HL-60 (cell line): Measurements from ENCODE around the gene DIAPH1.

ENCODE experiments used
- DNase-seq, 2 experiments: peaks; one replicate each; pipeline ENCODE4 v3.0.0-alpha.2; 2010 to 2020; ENCODE audit warnings: low read depth in 1 of 2, low spot score in 1 of 2
- H3K27ac ChIP-seq: fragments of 250-450 bp; sonication (Bioruptor Pico); replicated peaks from 2 replicates; pipeline ENCODE4 v1.5.1; 2020; ENCODE audit warnings: mild to moderate bottlenecking, moderate library complexity
- H3K27me3 ChIP-seq: fragments of 250-450 bp; sonication (Bioruptor Pico); 2 replicates; pipeline ENCODE4 v1.5.1; 2021; ENCODE audit warnings: mild to moderate bottlenecking, moderate library complexity; ENCODE audit not compliant: insufficient read depth, poor library complexity, severe bottlenecking
- H3K4me3 ChIP-seq: replicated peaks from 2 replicates; pipeline ENCODE4 v1.5.1; 2011; ENCODE audit warnings: mild to moderate bottlenecking, control low read depth, low read length; ENCODE audit not compliant: insufficient read depth
- CTCF ChIP-seq: IDR thresholded peaks from one replicate; pipeline ENCODE4 v1.5.1; 2011; ENCODE audit warnings: low read length, control low read depth, inconsistent platforms; ENCODE audit not compliant: insufficient read depth
- GABPA ChIP-seq: IDR thresholded peaks from 2 replicates; pipeline ENCODE4 v1.6.1; 2012; ENCODE audit warnings: low read depth
- POLR2AphosphoS5 ChIP-seq: IDR thresholded peaks from 2 replicates; pipeline ENCODE4 v1.6.1; 2012; ENCODE audit warnings: low read depth
- REST ChIP-seq: IDR thresholded peaks from 2 replicates; pipeline ENCODE4 v1.6.1; 2012; ENCODE audit warnings: low read depth; ENCODE audit not compliant: insufficient replicate concordance
- SPI1 ChIP-seq: IDR thresholded peaks from 2 replicates; pipeline ENCODE4 v1.6.1; 2012; ENCODE audit warnings: low read depth, mild to moderate bottlenecking, borderline replicate concordance

DIAPH1 gene

GRCh38 chr5:141623186-141623585 is 4.4 kb upstream of the DIAPH1 start:
- TF ChIP-seq REST (no peak), CTCF (no peak), POLR2AphosphoS5 (no peak), GABPA (no peak), SPI1 (no peak)
- Histone ChIP-seq H3K27me3 (no peaks in the 10 kb centered on the region), H3K4me3 (no peak overlapping the region), H3K27ac (no peak overlapping the region)
- peak in 1 of 2 experiments; percentile 64 for DNase-seq

GRCh38 chr5:141618030-141618803 is 583 bp downstream of the DIAPH1 start:
- peak in 1 of 2 experiments; percentile 53 for DNase-seq
- H3K27me3 ChIP-seq: no peaks in the 10 kb centered on the region
- H3K27ac ChIP-seq: peak overlapping the region; percentile 89
- no peak for TF ChIP-seq POLR2AphosphoS5
- TF ChIP-seq SPI1: peak; percentile 64
- TF ChIP-seq GABPA: peak; percentile 56
- peak overlapping the region; percentile 83 for H3K4me3 ChIP-seq

GRCh38 chr5:141617682-141618029 is 1.1 kb downstream of the DIAPH1 start:
- H3K27ac ChIP-seq: peak overlapping the region; percentile 89
- DNase-seq: no peak

More at GRCh38 chr5:141617682-141618029, 1.1 kb downstream of the DIAPH1 start:
- Histone ChIP-seq H3K27me3 (no peaks in the 10 kb centered on the region), H3K4me3 (peak overlapping the region; percentile 83)
- TF ChIP-seq SPI1: no peak
- TF ChIP-seq POLR2AphosphoS5: no peak
- no peak for TF ChIP-seq REST
- no peak for TF ChIP-seq GABPA
- TF ChIP-seq CTCF: no peak
